Erythroblast (primary cell): ENCODE data around the gene PLA2R1.

Experiments
- GATA1 ChIP-seq: IDR thresholded peaks from 2 replicates; pipeline ENCODE4 v1.6.1; 2011; ENCODE audit warnings: low read depth, mild to moderate bottlenecking, control low read depth, low read length, moderate library complexity
- POLR2A ChIP-seq: IDR thresholded peaks from 2 replicates; pipeline ENCODE4 v1.6.1; 2011; ENCODE audit warnings: mild to moderate bottlenecking, low read length

DNA sequence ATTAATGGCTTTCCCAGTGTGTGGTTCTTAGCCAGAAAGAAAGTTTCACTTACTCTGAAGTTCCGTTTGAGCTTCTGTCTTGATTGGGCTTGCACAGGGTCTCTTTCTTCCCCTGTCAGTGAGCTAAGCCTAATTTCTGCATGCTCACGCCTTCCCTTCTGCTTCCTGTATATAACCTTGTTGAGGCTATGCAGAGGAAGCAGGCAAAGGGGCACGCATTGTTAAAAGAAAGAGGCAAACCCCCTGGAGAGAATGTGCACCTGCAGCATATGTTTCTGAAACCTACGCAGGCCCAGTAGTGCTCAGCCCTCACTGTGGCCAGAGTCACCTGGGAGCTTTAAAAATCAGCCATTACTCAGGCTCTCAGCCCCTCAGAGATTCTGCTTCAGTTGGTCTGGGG, 14.5 kb upstream of the PLA2R1 start:
- TF ChIP-seq POLR2A (no peak), GATA1 (no peak)
